HG02763 (cell line): ENCODE results near the gene TMIE.

ENCODE experiments used
- ATAC-seq: cut with Tn5 transposase; IDR thresholded peaks from one replicate; pipeline ENCODE4 v1.9.1; 2021; ENCODE audit warnings: mild to moderate bottlenecking, moderate library complexity; ENCODE audit not compliant: unreplicated experiment

TMIE gene

GRCh38 chr3:46756642-46757041 is 55.5 kb downstream of the TMIE start:
- ATAC-seq: no peak

GRCh38 chr3:46759239-46760167 is 58.3 kb downstream of the TMIE start:
- no peak for ATAC-seq
